Measurements from ENCODE around the gene CCNQ. TPM values are rescaled to one million over a fixed set of nuclear protein-coding genes. Genes with fewer than 3 reads are reported as not detected.

Gene CCNQ
- total and polyA plus RNA-seq, 2 experiments from 2014 or later, result 34.5 to 45.5 TPM

- in situ Hi-C loops (cut with MboI), result no loop called here
These were observed 28.8 kb upstream of the CCNQ start for GRCh38 chrX:153627675-153628111.

GRCh38 chrX:153626863-153627674 lies 28.1 kb upstream of the CCNQ start:
- no peak for DNase-seq
- in situ Hi-C loops (cut with MboI), result no loop called here
- WGBS, 2 experiments (ENCODE audit: low coverage in 1 of 2, low lambda C conversion rate in 2 of 2, missing lambda C conversion rate in 2 of 2), result 70% methylated on average over 12 to 29 of the region's 35 CpGs
- H3K9me2 ChIP-seq (ENCODE audit: insufficient read depth), result no peaks in the 10 kb centered on the region
- TF ChIP-seq EZH2 (IDR thresholded peaks at IDR 0.05; ENCODE audit: insufficient read depth, poor library complexity, severe bottlenecking) (no peak), EZH2phosphoT487 (IDR thresholded peaks at IDR 0.05; ENCODE audit: insufficient read depth, low read depth) (no peak)
- no peaks in the 10 kb centered on the region for H3K27me3 ChIP-seq (replicated peaks; ENCODE audit: insufficient read depth)
- H4K20me1 ChIP-seq (ENCODE audit: insufficient read depth), result no peaks in the 10 kb centered on the region
- no peak overlapping the region for H2AFZ ChIP-seq
- no peaks in the 10 kb centered on the region for H3K9me3 ChIP-seq (ENCODE audit: low read depth)
- no peaks in the 10 kb centered on the region for H3K36me3 ChIP-seq (ENCODE audit: low read depth)
- H3K4me2 ChIP-seq (ENCODE audit: unreplicated experiment), result no peak overlapping the region
- H3K4me1 ChIP-seq (ENCODE audit: insufficient read depth), result no peaks in the 10 kb centered on the region
- H3K9ac ChIP-seq, result no peak overlapping the region
- no peak overlapping the region for H3K4me3 ChIP-seq
- no peak overlapping the region for H3K27ac ChIP-seq
- H3F3A ChIP-seq (ENCODE audit: insufficient read depth), result no peaks in the 10 kb centered on the region
- no peaks in the 10 kb centered on the region for H3K79me2 ChIP-seq (ENCODE audit: insufficient read depth)

More at GRCh38 chrX:153627675-153628111, 28.8 kb upstream of the CCNQ start:
- TF ChIP-seq EZH2phosphoT487 (IDR thresholded peaks at IDR 0.05; ENCODE audit: insufficient read depth, low read depth), result no peak
- no peak for TF ChIP-seq EZH2 (IDR thresholded peaks at IDR 0.05; ENCODE audit: insufficient read depth, poor library complexity, severe bottlenecking)
- Histone ChIP-seq H3K79me2 (ENCODE audit: insufficient read depth) (no peaks in the 10 kb centered on the region), H3K27me3 (replicated peaks; ENCODE audit: insufficient read depth) (no peaks in the 10 kb centered on the region), H3K27ac (no peak overlapping the region), H3K9ac (no peak overlapping the region), H3K9me2 (ENCODE audit: insufficient read depth) (no peaks in the 10 kb centered on the region), H4K20me1 (ENCODE audit: insufficient read depth) (no peaks in the 10 kb centered on the region), H3K9me3 (ENCODE audit: low read depth) (no peaks in the 10 kb centered on the region), H3F3A (ENCODE audit: insufficient read depth) (no peaks in the 10 kb centered on the region), H3K4me3 (no peak overlapping the region), H3K36me3 (ENCODE audit: low read depth) (no peaks in the 10 kb centered on the region), H3K4me2 (ENCODE audit: unreplicated experiment) (no peak overlapping the region), H3K4me1 (ENCODE audit: insufficient read depth) (no peaks in the 10 kb centered on the region), H2AFZ (no peak overlapping the region)
- 34 to 48% methylated on average over 9 of the region's 15 CpGs for WGBS, 2 experiments (ENCODE audit: low coverage in 1 of 2, low lambda C conversion rate in 2 of 2, missing lambda C conversion rate in 2 of 2)
- DNase-seq, result no peak

GRCh38 chrX:153626025-153626633 lies 27.2 kb upstream of the CCNQ start:
- no peaks in the 10 kb centered on the region for H3K79me2 ChIP-seq (ENCODE audit: insufficient read depth)
- no peak overlapping the region for H2AFZ ChIP-seq
- H3K9ac ChIP-seq, result no peak overlapping the region
- TF ChIP-seq EZH2phosphoT487 (IDR thresholded peaks at IDR 0.05; ENCODE audit: insufficient read depth, low read depth) (no peak), EZH2 (IDR thresholded peaks at IDR 0.05; ENCODE audit: insufficient read depth, poor library complexity, severe bottlenecking) (no peak)
- no peak overlapping the region for H3K4me2 ChIP-seq (ENCODE audit: unreplicated experiment)
- DNase-seq, result no peak
- no peak overlapping the region for H3K4me3 ChIP-seq
- H3K4me1 ChIP-seq (ENCODE audit: insufficient read depth), result no peaks in the 10 kb centered on the region
- WGBS, 2 experiments (ENCODE audit: low coverage in 1 of 2, low lambda C conversion rate in 2 of 2, missing lambda C conversion rate in 2 of 2), result 76 to 80% methylated on average over 6 to 11 of the region's 16 CpGs
- no peaks in the 10 kb centered on the region for H3F3A ChIP-seq (ENCODE audit: insufficient read depth)
- H3K36me3 ChIP-seq (ENCODE audit: low read depth), result no peaks in the 10 kb centered on the region
- H3K9me2 ChIP-seq (ENCODE audit: insufficient read depth), result no peaks in the 10 kb centered on the region
- no peaks in the 10 kb centered on the region for H3K9me3 ChIP-seq (ENCODE audit: low read depth)
- in situ Hi-C loops (cut with MboI), result no loop called here
- H3K27ac ChIP-seq, result no peak overlapping the region
- no peaks in the 10 kb centered on the region for H4K20me1 ChIP-seq (ENCODE audit: insufficient read depth)
- H3K27me3 ChIP-seq (replicated peaks; ENCODE audit: insufficient read depth), result no peaks in the 10 kb centered on the region

GRCh38 chrX:153625271-153626024 lies 26.5 kb upstream of the CCNQ start:
- Histone ChIP-seq H3K36me3 (ENCODE audit: low read depth) (no peaks in the 10 kb centered on the region), H3K9me2 (ENCODE audit: insufficient read depth) (no peaks in the 10 kb centered on the region), H3K4me2 (ENCODE audit: unreplicated experiment) (no peak overlapping the region), H3K4me1 (ENCODE audit: insufficient read depth) (no peaks in the 10 kb centered on the region), H3F3A (ENCODE audit: insufficient read depth) (no peaks in the 10 kb centered on the region), H3K4me3 (no peak overlapping the region), H3K79me2 (ENCODE audit: insufficient read depth) (no peaks in the 10 kb centered on the region), H4K20me1 (ENCODE audit: insufficient read depth) (no peaks in the 10 kb centered on the region), H3K27me3 (replicated peaks; ENCODE audit: insufficient read depth) (no peaks in the 10 kb centered on the region), H3K9me3 (ENCODE audit: low read depth) (no peaks in the 10 kb centered on the region), H3K27ac (no peak overlapping the region), H2AFZ (no peak overlapping the region), H3K9ac (no peak overlapping the region)
- no peak for DNase-seq
- 65 to 79% methylated on average over 8 to 15 of the region's 21 CpGs for WGBS, 2 experiments (ENCODE audit: low coverage in 1 of 2, low lambda C conversion rate in 2 of 2, missing lambda C conversion rate in 2 of 2)
- TF ChIP-seq EZH2phosphoT487 (IDR thresholded peaks at IDR 0.05; ENCODE audit: insufficient read depth, low read depth) (no peak), EZH2 (IDR thresholded peaks at IDR 0.05; ENCODE audit: insufficient read depth, poor library complexity, severe bottlenecking) (no peak)
- in situ Hi-C loops (cut with MboI), result no loop called here
